GM12801 (cell line): Measurements from ENCODE around the gene LLPH.

Experiments used
- TF ChIP-seq, protein P1 (sequence below): IDR thresholded peaks from one replicate; pipeline ENCODE4 v1.5.1; 2011; ENCODE audit warnings: control low read depth; ENCODE audit not compliant: insufficient read length; ENCODE audit errors: extremely low read depth

The LLPH gene

GRCh38 chr12:66130267-66131066, at the start of gene LLPH:
LLPH (minus strand) TSS chr12:66130750; CDS start chr12:66129106, 1,644 bp downstream.
- TF ChIP-seq, protein P1, sequence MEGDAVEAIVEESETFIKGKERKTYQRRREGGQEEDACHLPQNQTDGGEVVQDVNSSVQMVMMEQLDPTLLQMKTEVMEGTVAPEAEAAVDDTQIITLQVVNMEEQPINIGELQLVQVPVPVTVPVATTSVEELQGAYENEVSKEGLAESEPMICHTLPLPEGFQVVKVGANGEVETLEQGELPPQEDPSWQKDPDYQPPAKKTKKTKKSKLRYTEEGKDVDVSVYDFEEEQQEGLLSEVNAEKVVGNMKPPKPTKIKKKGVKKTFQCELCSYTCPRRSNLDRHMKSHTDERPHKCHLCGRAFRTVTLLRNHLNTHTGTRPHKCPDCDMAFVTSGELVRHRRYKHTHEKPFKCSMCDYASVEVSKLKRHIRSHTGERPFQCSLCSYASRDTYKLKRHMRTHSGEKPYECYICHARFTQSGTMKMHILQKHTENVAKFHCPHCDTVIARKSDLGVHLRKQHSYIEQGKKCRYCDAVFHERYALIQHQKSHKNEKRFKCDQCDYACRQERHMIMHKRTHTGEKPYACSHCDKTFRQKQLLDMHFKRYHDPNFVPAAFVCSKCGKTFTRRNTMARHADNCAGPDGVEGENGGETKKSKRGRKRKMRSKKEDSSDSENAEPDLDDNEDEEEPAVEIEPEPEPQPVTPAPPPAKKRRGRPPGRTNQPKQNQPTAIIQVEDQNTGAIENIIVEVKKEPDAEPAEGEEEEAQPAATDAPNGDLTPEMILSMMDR = no peak

DNA sequence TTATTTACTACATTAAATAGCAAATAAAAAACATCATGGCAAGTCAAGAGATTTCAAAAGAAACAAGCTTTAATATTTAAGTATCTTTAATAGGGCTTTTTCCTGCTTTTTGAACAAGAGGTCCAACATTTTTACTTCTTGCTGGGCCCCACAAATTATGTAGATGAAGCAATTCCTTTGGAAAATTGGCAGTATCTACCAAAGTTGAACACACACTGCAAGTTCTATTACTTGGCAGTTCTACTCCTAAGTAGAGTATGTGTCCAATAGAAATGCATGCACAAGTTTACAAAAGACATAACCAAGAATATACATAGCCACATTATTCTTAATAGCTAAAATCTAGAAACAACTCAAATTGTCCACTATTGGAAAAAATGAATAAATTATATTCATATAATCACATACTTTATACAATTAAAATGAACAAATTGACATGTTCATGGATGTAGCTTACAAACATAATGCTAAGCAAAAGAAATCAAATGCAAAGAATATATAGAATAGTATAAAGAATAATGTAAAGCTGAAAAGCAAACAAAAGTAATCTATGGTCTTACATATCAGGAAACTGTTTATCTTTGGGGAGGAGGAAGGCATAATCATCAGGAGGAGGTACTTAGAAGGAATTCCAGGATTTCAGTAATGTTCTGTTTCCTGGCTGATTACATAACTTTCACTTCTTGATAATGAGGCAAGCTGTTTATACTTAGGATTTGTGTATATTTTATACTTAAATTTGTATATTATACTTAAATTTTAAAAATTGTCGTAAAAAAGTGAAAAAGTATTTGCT, 45.8 kb upstream of the LLPH start:
- TF ChIP-seq, protein P1 = no peak

GRCh38 chr12:66170606-66171005, 40.1 kb upstream of the LLPH start:
- TF ChIP-seq, protein P1 = no peak

GRCh38 chr12:66169221-66170170, 38.9 kb upstream of the LLPH start, which contains the start of gene TMBIM4:
TMBIM4 (minus strand) TSS chr12:66169996; CDS start chr12:66169951, 45 bp downstream.
- TF ChIP-seq, protein P1 = no peak

DNA sequence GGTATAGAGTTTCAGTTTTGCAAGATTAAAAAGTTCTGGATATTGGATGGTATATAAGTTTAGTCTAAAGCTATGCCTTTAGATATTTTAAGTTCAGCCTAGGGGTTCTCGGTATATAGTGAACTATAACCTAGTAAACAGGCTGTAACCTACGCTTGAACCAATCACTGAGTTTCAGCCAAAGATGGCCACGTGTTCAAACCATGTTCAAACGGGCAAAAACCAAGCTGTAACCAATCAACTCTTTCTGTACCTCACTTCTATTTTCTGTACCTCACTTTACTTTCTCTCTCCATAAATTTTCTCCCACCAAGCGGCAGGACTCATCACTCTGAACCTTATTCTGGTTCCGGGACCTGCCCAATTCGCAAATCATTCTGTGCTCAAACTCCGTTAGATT, 37.9 kb upstream of the LLPH start:
- TF ChIP-seq, protein P1 = no peak

DNA sequence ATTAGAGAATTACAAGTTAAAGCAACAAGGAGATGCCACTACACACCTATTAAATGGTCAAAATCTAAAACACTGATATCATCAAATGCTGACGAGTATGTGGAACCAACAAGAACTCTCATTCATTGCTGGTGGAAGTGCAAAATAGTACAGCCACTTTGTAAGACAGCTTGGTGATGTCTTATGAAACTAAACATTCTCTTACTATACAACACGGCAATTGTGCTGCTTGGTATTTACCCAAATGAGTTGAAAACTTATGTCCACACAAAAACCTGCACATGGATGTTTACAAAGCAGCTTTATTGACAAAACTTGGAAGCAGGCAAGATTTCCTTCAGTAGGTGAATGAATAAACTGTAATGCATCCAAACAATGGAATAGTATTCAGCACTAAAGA, 36.0 kb upstream of the LLPH start:
- TF ChIP-seq, protein P1 = no peak
